Lower leg skin (tissue), 3 donors: ENCODE measurements around the gene RASSF1.

Source experiments
- POLR2A ChIP-seq, 2 donors: fragments of 450-650 bp; IDR thresholded peaks; one replicate each; pipeline ENCODE4 v1.6.1; 2016 to 2017; ENCODE audit warnings: antibody characterized with exemption in 2 of 2, mild to moderate bottlenecking in 1 of 2, moderate library complexity in 1 of 2
- TF ChIP-seq, protein P1 (sequence below), 3 donors: fragments of 450-650 bp; IDR thresholded peaks; one replicate each; pipeline ENCODE4 v1.5.1; 2016; ENCODE audit warnings: antibody characterized with exemption in 3 of 3, mild to moderate bottlenecking in 3 of 3, moderate library complexity in 2 of 3

- TF ChIP-seq POLR2A (IDR thresholded peaks at IDR 0.05): no peak
- TF ChIP-seq, protein P1, sequence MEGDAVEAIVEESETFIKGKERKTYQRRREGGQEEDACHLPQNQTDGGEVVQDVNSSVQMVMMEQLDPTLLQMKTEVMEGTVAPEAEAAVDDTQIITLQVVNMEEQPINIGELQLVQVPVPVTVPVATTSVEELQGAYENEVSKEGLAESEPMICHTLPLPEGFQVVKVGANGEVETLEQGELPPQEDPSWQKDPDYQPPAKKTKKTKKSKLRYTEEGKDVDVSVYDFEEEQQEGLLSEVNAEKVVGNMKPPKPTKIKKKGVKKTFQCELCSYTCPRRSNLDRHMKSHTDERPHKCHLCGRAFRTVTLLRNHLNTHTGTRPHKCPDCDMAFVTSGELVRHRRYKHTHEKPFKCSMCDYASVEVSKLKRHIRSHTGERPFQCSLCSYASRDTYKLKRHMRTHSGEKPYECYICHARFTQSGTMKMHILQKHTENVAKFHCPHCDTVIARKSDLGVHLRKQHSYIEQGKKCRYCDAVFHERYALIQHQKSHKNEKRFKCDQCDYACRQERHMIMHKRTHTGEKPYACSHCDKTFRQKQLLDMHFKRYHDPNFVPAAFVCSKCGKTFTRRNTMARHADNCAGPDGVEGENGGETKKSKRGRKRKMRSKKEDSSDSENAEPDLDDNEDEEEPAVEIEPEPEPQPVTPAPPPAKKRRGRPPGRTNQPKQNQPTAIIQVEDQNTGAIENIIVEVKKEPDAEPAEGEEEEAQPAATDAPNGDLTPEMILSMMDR (IDR thresholded peaks at IDR 0.05): no peak
Measured at GRCh38 chr3:50326182-50326541, 14.5 kb downstream of the RASSF1 start.
